ENCODE data around the gene PLXND1. TPM values are rescaled to one million over a fixed set of nuclear protein-coding genes. Genes with fewer than 3 reads are reported as not detected.

The PLXND1 gene
- total RNA-seq, 3 donors from 2014 or later (not counting 1 experiment from before 2014, with no cell fraction given): 135 to 214 (median 189) TPM

DNA sequence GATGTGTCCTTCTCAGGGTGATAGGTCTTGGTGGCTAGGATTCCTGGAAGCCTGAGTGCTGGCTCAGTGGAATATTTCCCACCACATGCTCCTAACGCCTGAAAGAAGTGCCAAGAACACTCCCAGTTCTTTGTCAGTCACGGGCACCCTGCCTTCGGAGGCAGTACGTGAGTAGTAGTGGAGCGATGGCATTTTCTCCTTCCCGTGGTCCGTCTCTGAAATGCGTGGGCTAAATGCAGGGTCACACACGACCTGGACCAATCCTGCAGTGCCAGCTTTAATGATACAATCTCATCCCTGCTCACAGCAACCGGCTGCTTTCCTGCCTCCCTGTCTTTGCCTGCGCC is 49.0 kb downstream of the PLXND1 start:
- Histone ChIP-seq H3K4me1 (ENCODE audit: control insufficient read depth, insufficient read depth, low read length) (peaks cover 72% of the 10 kb centered on the region), H3K9me3 (ENCODE audit: control insufficient read depth, insufficient read depth, low read length) (no peaks in the 10 kb centered on the region), H3K27ac (ENCODE audit: low read length) (no peak overlapping the region), H3K36me3 (ENCODE audit: control insufficient read depth, insufficient read depth, low read length) (peaks cover 15% of the 10 kb centered on the region), H3K4me3 (ENCODE audit: low read length) (no peak overlapping the region), H3K27me3 (ENCODE audit: control insufficient read depth, insufficient read depth, low read length) (no peaks in the 10 kb centered on the region)
- TF ChIP-seq, protein P1, sequence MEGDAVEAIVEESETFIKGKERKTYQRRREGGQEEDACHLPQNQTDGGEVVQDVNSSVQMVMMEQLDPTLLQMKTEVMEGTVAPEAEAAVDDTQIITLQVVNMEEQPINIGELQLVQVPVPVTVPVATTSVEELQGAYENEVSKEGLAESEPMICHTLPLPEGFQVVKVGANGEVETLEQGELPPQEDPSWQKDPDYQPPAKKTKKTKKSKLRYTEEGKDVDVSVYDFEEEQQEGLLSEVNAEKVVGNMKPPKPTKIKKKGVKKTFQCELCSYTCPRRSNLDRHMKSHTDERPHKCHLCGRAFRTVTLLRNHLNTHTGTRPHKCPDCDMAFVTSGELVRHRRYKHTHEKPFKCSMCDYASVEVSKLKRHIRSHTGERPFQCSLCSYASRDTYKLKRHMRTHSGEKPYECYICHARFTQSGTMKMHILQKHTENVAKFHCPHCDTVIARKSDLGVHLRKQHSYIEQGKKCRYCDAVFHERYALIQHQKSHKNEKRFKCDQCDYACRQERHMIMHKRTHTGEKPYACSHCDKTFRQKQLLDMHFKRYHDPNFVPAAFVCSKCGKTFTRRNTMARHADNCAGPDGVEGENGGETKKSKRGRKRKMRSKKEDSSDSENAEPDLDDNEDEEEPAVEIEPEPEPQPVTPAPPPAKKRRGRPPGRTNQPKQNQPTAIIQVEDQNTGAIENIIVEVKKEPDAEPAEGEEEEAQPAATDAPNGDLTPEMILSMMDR (IDR thresholded peaks at IDR 0.05): no peak
- peak overlapping the region in 1 of 2 donors; percentile 92 for H3K27ac Mint-ChIP-seq
- 93% methylated on average over 11 of the region's 11 CpGs for WGBS (ENCODE audit: insufficient coverage)
- H3K4me3 Mint-ChIP-seq: no peak overlapping the region
- no peaks in the 10 kb centered on the region for H3K36me3 Mint-ChIP-seq
- H3K4me1 Mint-ChIP-seq: peaks cover 41 to 56% of the 10 kb centered on the region in 2 donors
- no peaks in the 10 kb centered on the region for H3K9me3 Mint-ChIP-seq
- DNase-seq: no peak
- no peak for ATAC-seq
- intact Hi-C loops (cut with micrococcal nuclease): no loop called here
- H3K27me3 Mint-ChIP-seq (ENCODE audit: low read depth in 2 of 2): peaks cover 7% of the 10 kb centered on the region in 2 donors

DNA sequence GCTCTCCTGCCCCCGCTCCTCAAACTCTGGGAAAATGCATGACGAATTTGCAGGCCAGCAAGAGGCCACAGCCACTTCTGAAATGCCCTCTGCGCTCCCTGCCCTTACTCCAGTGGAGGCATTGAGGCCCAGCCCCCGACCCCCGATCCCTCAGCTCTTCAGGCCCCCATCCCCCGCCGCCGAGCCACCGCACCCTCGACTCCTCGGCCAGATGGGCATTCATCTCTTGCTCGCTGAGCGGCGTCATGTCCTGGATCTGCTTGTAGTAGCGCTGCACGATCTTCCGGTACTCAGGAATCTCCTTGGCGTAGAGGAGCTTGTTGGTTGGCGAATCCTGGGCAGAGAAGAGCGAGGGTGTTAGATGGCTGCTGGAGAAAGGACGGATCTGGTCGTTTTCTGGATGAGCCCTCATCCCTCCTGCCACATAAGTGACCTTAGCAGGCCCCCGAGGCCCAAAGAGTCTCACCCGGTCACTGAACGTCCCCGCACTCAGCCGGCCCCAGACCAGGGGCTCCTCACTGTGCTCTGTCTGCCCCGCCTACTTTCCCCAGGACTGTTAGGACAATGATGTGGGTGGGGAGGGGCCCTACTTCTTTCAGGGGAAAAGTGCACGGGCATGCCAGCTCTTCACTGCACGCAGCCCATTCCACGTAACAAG is 49.5 kb downstream of the PLXND1 start:
- Mint-ChIP-seq H3K27me3 (ENCODE audit: low read depth in 2 of 2) (peaks cover 7 to 8% of the 10 kb centered on the region in 2 donors), H3K36me3 (no peaks in the 10 kb centered on the region), H3K27ac (no peak overlapping the region), H3K9me3 (no peaks in the 10 kb centered on the region), H3K4me3 (peak overlapping the region; percentile 21), H3K4me1 (peaks cover 43 to 59% of the 10 kb centered on the region in 2 donors)
- TF ChIP-seq, protein P1 (IDR thresholded peaks at IDR 0.05): no peak
- Histone ChIP-seq H3K27me3 (ENCODE audit: control insufficient read depth, insufficient read depth, low read length) (no peaks in the 10 kb centered on the region), H3K36me3 (ENCODE audit: control insufficient read depth, insufficient read depth, low read length) (peaks cover 13% of the 10 kb centered on the region), H3K4me1 (ENCODE audit: control insufficient read depth, insufficient read depth, low read length) (peaks cover 72% of the 10 kb centered on the region), H3K4me3 (ENCODE audit: low read length) (no peak overlapping the region), H3K9me3 (ENCODE audit: control insufficient read depth, insufficient read depth, low read length) (no peaks in the 10 kb centered on the region), H3K27ac (ENCODE audit: low read length) (no peak overlapping the region)
- ATAC-seq (no peak), DNase-seq (no peak)
- intact Hi-C loops (cut with micrococcal nuclease): no loop called here
- WGBS (ENCODE audit: insufficient coverage): 96% methylated on average over 31 of the region's 31 CpGs

DNA sequence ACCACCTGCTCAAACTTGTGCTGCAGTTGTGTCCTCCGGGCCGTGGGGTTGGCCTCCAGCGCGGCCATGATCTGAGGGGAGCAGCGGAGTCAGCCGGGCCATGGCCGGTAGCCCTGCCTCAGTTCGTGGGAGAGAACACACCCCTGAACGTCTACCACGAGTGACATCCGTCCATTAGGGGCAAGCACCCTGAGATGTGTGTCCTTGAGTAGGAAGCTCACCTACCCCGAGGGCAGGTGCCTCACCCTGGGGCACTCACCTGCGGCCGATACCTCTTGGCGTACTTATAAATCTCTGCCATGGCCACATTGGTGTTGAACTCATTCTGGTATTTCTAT is 50.1 kb downstream of the PLXND1 start:
- intact Hi-C loops (cut with micrococcal nuclease): no loop called here
- no peak for ATAC-seq
- no peak overlapping the region for H3K4me3 ChIP-seq (ENCODE audit: low read length)
- Mint-ChIP-seq H3K27me3 (ENCODE audit: low read depth in 2 of 2) (peaks cover 7 to 8% of the 10 kb centered on the region in 2 donors), H3K27ac (no peak overlapping the region), H3K4me3 (no peak overlapping the region), H3K4me1 (peaks cover 43 to 59% of the 10 kb centered on the region in 2 donors), H3K9me3 (no peaks in the 10 kb centered on the region), H3K36me3 (no peaks in the 10 kb centered on the region)
- H3K9me3 ChIP-seq (ENCODE audit: control insufficient read depth, insufficient read depth, low read length): no peaks in the 10 kb centered on the region
- H3K27ac ChIP-seq (ENCODE audit: low read length): no peak overlapping the region
- no peaks in the 10 kb centered on the region for H3K27me3 ChIP-seq (ENCODE audit: control insufficient read depth, insufficient read depth, low read length)
- H3K4me1 ChIP-seq (ENCODE audit: control insufficient read depth, insufficient read depth, low read length): peaks cover 72% of the 10 kb centered on the region
- TF ChIP-seq, protein P1 (IDR thresholded peaks at IDR 0.05): no peak
- 98% methylated on average over 15 of the region's 15 CpGs for WGBS (ENCODE audit: insufficient coverage)
- no peak for DNase-seq
- H3K36me3 ChIP-seq (ENCODE audit: control insufficient read depth, insufficient read depth, low read length): peaks cover 13% of the 10 kb centered on the region
